Measurements from ENCODE around the gene PLEKHG2. TPM values are rescaled to one million over a fixed set of nuclear protein-coding genes. Genes with fewer than 3 reads are reported as not detected.

Gene PLEKHG2, protein sequence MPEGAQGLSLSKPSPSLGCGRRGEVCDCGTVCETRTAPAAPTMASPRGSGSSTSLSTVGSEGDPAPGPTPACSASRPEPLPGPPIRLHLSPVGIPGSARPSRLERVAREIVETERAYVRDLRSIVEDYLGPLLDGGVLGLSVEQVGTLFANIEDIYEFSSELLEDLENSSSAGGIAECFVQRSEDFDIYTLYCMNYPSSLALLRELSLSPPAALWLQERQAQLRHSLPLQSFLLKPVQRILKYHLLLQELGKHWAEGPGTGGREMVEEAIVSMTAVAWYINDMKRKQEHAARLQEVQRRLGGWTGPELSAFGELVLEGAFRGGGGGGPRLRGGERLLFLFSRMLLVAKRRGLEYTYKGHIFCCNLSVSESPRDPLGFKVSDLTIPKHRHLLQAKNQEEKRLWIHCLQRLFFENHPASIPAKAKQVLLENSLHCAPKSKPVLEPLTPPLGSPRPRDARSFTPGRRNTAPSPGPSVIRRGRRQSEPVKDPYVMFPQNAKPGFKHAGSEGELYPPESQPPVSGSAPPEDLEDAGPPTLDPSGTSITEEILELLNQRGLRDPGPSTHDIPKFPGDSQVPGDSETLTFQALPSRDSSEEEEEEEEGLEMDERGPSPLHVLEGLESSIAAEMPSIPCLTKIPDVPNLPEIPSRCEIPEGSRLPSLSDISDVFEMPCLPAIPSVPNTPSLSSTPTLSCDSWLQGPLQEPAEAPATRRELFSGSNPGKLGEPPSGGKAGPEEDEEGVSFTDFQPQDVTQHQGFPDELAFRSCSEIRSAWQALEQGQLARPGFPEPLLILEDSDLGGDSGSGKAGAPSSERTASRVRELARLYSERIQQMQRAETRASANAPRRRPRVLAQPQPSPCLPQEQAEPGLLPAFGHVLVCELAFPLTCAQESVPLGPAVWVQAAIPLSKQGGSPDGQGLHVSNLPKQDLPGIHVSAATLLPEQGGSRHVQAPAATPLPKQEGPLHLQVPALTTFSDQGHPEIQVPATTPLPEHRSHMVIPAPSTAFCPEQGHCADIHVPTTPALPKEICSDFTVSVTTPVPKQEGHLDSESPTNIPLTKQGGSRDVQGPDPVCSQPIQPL (N-terminal part only)
- 100 to 1,000 TPM in 1 of 3 donors, 10 to 100 TPM in 2; 70.2 to 129 (median 80.7) TPM for total RNA-seq
- 27.1 TPM for total RNA-seq (2013)

DNA sequence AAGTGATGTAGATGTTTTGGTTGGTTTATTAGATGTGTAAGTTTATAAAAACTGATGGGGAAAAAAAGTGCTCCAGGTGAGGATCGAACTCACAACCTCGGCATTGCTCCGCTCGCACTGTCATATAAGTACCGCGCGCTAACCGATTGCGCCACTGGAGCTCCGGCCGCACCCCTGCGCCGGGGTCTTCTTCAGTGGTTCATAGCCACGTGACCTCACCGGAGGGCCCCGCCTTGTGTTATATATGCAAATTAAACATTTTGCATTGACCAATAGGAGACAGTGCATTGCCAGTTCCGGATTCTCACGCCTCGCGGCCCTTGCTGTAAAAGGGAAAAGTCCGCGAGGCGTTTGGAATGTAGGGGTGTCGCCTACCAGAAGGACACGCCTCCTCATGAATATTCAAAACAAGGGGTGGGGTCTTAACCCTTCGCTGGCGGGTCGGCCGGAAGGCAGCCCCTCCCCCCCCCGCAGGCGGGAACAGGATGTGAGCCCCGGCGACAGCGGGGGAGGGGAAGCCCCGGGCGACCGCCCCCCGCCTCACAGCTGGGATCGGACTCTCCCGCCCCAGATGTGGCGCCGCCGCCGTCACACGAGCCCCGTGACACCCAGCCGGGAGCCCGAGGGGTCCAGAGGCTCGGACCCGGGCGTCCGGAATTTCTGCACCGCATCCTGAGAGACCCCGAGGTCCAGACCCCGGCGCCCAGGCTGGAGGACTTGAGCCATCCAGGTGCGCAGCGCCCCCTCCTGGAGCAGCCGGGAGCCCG, at the start of gene PLEKHG2:
PLEKHG2 (plus strand) TSS at position 570 of the 767 bp plus-strand sequence. CDS start 1,418 bp downstream, outside the sequence.
- Mint-ChIP-seq H3K36me3 (peaks cover 7% of the 10 kb centered on the region), H3K9me3 (no peaks in the 10 kb centered on the region), H3K4me1 (peaks cover 55 to 66% of the 10 kb centered on the region in 2 donors), H3K27me3 (ENCODE audit: low read depth in 2 of 2) (no peaks in the 10 kb centered on the region), H3K4me3 (peak within 1 kb of the TSS; percentile 97), H3K27ac (peak within 1 kb of the TSS; percentile 96 to 97)
- ATAC-seq = peak; percentile 54 to 80 (median 57)
- Histone ChIP-seq H3K27me3 (ENCODE audit: control insufficient read depth, insufficient read depth, low read length) (no peaks in the 10 kb centered on the region), H3K9me3 (ENCODE audit: control insufficient read depth, insufficient read depth, low read length) (no peaks in the 10 kb centered on the region), H3K27ac (ENCODE audit: low read length) (peak within 1 kb of the TSS; percentile 96), H3K36me3 (ENCODE audit: control insufficient read depth, insufficient read depth, low read length) (peaks cover 20% of the 10 kb centered on the region), H3K4me3 (ENCODE audit: low read length) (peak within 1 kb of the TSS; percentile 70), H3K4me1 (ENCODE audit: control insufficient read depth, insufficient read depth, low read length) (peaks cover 47% of the 10 kb centered on the region)
- TF ChIP-seq, protein P1, sequence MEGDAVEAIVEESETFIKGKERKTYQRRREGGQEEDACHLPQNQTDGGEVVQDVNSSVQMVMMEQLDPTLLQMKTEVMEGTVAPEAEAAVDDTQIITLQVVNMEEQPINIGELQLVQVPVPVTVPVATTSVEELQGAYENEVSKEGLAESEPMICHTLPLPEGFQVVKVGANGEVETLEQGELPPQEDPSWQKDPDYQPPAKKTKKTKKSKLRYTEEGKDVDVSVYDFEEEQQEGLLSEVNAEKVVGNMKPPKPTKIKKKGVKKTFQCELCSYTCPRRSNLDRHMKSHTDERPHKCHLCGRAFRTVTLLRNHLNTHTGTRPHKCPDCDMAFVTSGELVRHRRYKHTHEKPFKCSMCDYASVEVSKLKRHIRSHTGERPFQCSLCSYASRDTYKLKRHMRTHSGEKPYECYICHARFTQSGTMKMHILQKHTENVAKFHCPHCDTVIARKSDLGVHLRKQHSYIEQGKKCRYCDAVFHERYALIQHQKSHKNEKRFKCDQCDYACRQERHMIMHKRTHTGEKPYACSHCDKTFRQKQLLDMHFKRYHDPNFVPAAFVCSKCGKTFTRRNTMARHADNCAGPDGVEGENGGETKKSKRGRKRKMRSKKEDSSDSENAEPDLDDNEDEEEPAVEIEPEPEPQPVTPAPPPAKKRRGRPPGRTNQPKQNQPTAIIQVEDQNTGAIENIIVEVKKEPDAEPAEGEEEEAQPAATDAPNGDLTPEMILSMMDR (IDR thresholded peaks at IDR 0.05) = peak; percentile 86
- DNase-seq = peak; percentile 98
- WGBS (ENCODE audit: insufficient coverage) = under 1% methylated on average over 60 of the region's 60 CpGs
- intact Hi-C loops (cut with micrococcal nuclease) = loop anchor here (1.0 to 5.0 kb wide), 5 partner anchors 11 to 120 kb away; partner anchors contain the start of genes EID2B, RPS16, SAMD4B and SUPT5H

DNA sequence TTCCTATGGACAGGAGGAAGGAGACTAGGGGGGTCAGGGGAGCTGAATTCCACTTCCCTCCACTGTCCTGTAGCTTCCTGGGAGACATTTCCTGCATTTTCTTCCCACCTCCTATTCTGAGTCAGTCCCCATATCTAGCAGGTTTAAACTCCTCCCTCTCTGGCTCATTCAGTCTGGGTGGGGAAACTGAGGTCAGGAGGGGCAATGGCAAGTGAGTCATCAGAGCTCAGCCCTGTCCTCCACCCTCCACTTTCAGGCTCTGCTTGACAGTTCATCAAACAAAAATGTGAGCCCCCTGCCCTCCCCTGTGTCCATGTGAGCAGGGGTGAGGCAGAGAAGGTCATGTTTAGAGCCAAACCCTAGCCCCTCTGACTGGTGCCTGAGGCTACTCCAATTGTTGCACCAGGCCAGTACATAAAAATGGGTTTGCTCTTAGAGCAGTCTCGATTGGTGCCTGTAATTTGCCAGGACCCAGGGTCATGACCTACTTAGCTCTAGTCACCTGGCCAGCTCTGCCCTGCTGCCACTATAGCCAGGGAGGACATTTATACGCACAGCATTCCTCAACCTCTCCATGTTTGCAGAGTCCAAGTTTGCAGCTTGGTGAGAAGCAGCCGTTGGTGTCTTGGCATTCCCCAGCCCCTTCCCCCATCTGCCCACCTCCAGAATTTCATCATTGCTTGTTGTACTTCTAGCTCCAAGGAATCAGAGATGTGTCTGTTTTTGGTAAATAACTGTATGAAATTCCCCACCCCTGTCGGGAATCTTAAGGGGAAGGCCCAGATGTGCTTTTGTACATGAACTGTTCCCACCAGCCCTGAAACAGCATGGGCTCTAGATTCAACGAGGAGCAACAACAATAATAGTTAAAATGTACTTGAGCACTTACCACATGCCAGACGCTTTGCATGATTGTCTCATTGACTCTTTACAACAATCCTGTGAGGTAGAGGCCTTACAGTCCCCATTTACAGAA, 49.5 kb upstream of the PLEKHG2 start:
- Histone ChIP-seq H3K4me3 (ENCODE audit: low read length) (no peak overlapping the region), H3K27ac (ENCODE audit: low read length) (peak overlapping the region; percentile 75), H3K9me3 (ENCODE audit: control insufficient read depth, insufficient read depth, low read length) (no peaks in the 10 kb centered on the region), H3K36me3 (ENCODE audit: control insufficient read depth, insufficient read depth, low read length) (peaks cover 45% of the 10 kb centered on the region), H3K27me3 (ENCODE audit: control insufficient read depth, insufficient read depth, low read length) (no peaks in the 10 kb centered on the region), H3K4me1 (ENCODE audit: control insufficient read depth, insufficient read depth, low read length) (peaks cover 6% of the 10 kb centered on the region)
- DNase-seq (no peak), ATAC-seq (no peak)
- intact Hi-C loops (cut with micrococcal nuclease) = no loop called here
- WGBS (ENCODE audit: insufficient coverage) = 93% methylated on average over 6 of the region's 6 CpGs
- Mint-ChIP-seq H3K27ac (no peak overlapping the region), H3K36me3 (no peaks in the 10 kb centered on the region), H3K27me3 (ENCODE audit: low read depth in 2 of 2) (no peaks in the 10 kb centered on the region), H3K4me1 (peaks cover 0 to 5% of the 10 kb centered on the region in 2 donors), H3K4me3 (no peak overlapping the region), H3K9me3 (no peaks in the 10 kb centered on the region)
- TF ChIP-seq, protein P1 (IDR thresholded peaks at IDR 0.05) = no peak

Measured in natural killer cell (primary cell).